ENCODE data around the gene LRRC71.

The LRRC71 gene

GRCh38 chr1:156931211-156931952, 10.9 kb downstream of the LRRC71 start:
- no peaks in the 10 kb centered on the region for H3K36me3 Mint-ChIP-seq
- CTCF ChIA-PET, result interaction anchor here (0.7 to 1.0 kb wide), 3 partner anchors 20 to 159 kb away, joined by 3 to 4 read pairs (median 3); no protein-coding TSS in a partner anchor
- no peak overlapping the region for H3K4me3 Mint-ChIP-seq
- DNase-seq, result peak; percentile 31
- peaks cover 79% of the 10 kb centered on the region for H3K27me3 Mint-ChIP-seq
- no peaks in the 10 kb centered on the region for H3K9me3 Mint-ChIP-seq
- H3K4me1 Mint-ChIP-seq, result peaks cover 18% of the 10 kb centered on the region
- H3K27ac Mint-ChIP-seq, result no peak overlapping the region

- Mint-ChIP-seq H3K9me3 (no peaks in the 10 kb centered on the region), H3K4me1 (peaks cover 16% of the 10 kb centered on the region), H3K27ac (no peak overlapping the region), H3K27me3 (peaks cover 71% of the 10 kb centered on the region), H3K36me3 (no peaks in the 10 kb centered on the region), H3K4me3 (no peak overlapping the region)
- CTCF ChIA-PET, result interaction anchor here (0.6 to 1.0 kb wide), 4 partner anchors 21 to 158 kb away, joined by 3 to 4 read pairs (median 3); no protein-coding TSS in a partner anchor
- DNase-seq, result no peak
Observed at GRCh38 chr1:156931974-156932710, 11.7 kb downstream of the LRRC71 start.

GRCh38 chr1:156933136-156933535, 12.7 kb downstream of the LRRC71 start:
- no peaks in the 10 kb centered on the region for H3K9me3 Mint-ChIP-seq
- H3K4me1 Mint-ChIP-seq, result peaks cover 10% of the 10 kb centered on the region
- CTCF ChIA-PET, result no interaction called here
- no peak for DNase-seq
- no peak overlapping the region for H3K27ac Mint-ChIP-seq
- no peak overlapping the region for H3K4me3 Mint-ChIP-seq
- peaks cover under 1% of the 10 kb centered on the region for H3K36me3 Mint-ChIP-seq
- peaks cover 61% of the 10 kb centered on the region for H3K27me3 Mint-ChIP-seq

GRCh38 chr1:156935505-156936128, 15.2 kb downstream of the LRRC71 start:
- Mint-ChIP-seq H3K9me3 (no peaks in the 10 kb centered on the region), H3K36me3 (peaks cover 10% of the 10 kb centered on the region), H3K4me3 (no peak overlapping the region), H3K27ac (no peak overlapping the region), H3K27me3 (peaks cover 36% of the 10 kb centered on the region), H3K4me1 (peaks cover 8% of the 10 kb centered on the region)
- no peak for DNase-seq
- CTCF ChIA-PET, result interaction anchor here (1.3 kb wide), 1 partner anchor 35 kb away, joined by 3 read pairs; no protein-coding TSS in a partner anchor

- peaks cover 6% of the 10 kb centered on the region for H3K4me1 Mint-ChIP-seq
- no peak overlapping the region for H3K27ac Mint-ChIP-seq
- H3K9me3 Mint-ChIP-seq, result no peaks in the 10 kb centered on the region
- no peak for DNase-seq
- H3K27me3 Mint-ChIP-seq, result peaks cover 31% of the 10 kb centered on the region
- H3K36me3 Mint-ChIP-seq, result peaks cover 13% of the 10 kb centered on the region
- no peak overlapping the region for H3K4me3 Mint-ChIP-seq
- CTCF ChIA-PET, result interaction anchor here (1.3 to 2.9 kb wide), 2 partner anchors 9 to 34 kb away, joined by 3 to 12 read pairs; no protein-coding TSS in a partner anchor
Observed at GRCh38 chr1:156936191-156936590, 15.8 kb downstream of the LRRC71 start.

- Mint-ChIP-seq H3K9me3 (no peaks in the 10 kb centered on the region), H3K27ac (no peak overlapping the region), H3K4me1 (peaks cover under 1% of the 10 kb centered on the region), H3K27me3 (peaks cover 25% of the 10 kb centered on the region), H3K36me3 (peaks cover 14% of the 10 kb centered on the region), H3K4me3 (no peak overlapping the region)
- CTCF ChIA-PET, result interaction anchor here (1.3 to 2.9 kb wide), 3 partner anchors 8 to 34 kb away, joined by 3 to 12 read pairs (median 3); no protein-coding TSS in a partner anchor
- DNase-seq, result no peak
Observed at GRCh38 chr1:156936721-156937220, 16.3 kb downstream of the LRRC71 start.

GRCh38 chr1:156937883-156938282, 17.5 kb downstream of the LRRC71 start:
- Mint-ChIP-seq H3K4me1 (no peaks in the 10 kb centered on the region), H3K4me3 (no peak overlapping the region), H3K27me3 (peaks cover 14% of the 10 kb centered on the region), H3K27ac (no peak overlapping the region), H3K9me3 (no peaks in the 10 kb centered on the region), H3K36me3 (peaks cover 19% of the 10 kb centered on the region)
- no peak for DNase-seq
- CTCF ChIA-PET, result interaction anchor here (1.5 to 2.9 kb wide), 2 partner anchors 9 to 10 kb away, joined by 3 to 12 read pairs; no protein-coding TSS in a partner anchor

GRCh38 chr1:156938813-156939212, 18.4 kb downstream of the LRRC71 start:
- CTCF ChIA-PET, result interaction anchor here (2.9 kb wide), 1 partner anchor 11 kb away, joined by 12 read pairs; no protein-coding TSS in a partner anchor
- no peak for DNase-seq
- Mint-ChIP-seq H3K4me1 (no peaks in the 10 kb centered on the region), H3K36me3 (peaks cover 22% of the 10 kb centered on the region), H3K27me3 (peaks cover 4% of the 10 kb centered on the region), H3K9me3 (no peaks in the 10 kb centered on the region), H3K27ac (no peak overlapping the region), H3K4me3 (no peak overlapping the region)

- Mint-ChIP-seq H3K9me3 (no peaks in the 10 kb centered on the region), H3K27ac (no peak overlapping the region), H3K36me3 (peaks cover 22% of the 10 kb centered on the region), H3K27me3 (no peaks in the 10 kb centered on the region), H3K4me1 (no peaks in the 10 kb centered on the region), H3K4me3 (no peak overlapping the region)
- CTCF ChIA-PET, result interaction anchor here (1.2 kb wide), 1 partner anchor 48 kb away, joined by 3 read pairs; no protein-coding TSS in a partner anchor
- DNase-seq, result no peak
Observed at GRCh38 chr1:156939786-156940334, 19.4 kb downstream of the LRRC71 start.

- Mint-ChIP-seq H3K9me3 (no peaks in the 10 kb centered on the region), H3K36me3 (peaks cover 29% of the 10 kb centered on the region), H3K27ac (no peak overlapping the region), H3K4me3 (no peak overlapping the region), H3K4me1 (no peaks in the 10 kb centered on the region), H3K27me3 (no peaks in the 10 kb centered on the region)
- DNase-seq, result no peak
- CTCF ChIA-PET, result interaction anchor here (1.1 kb wide), 1 partner anchor 14 kb away, joined by 4 read pairs; no protein-coding TSS in a partner anchor
Observed at GRCh38 chr1:156941675-156942074, 21.2 kb downstream of the LRRC71 start.

GRCh38 chr1:156942176-156942575, 21.7 kb downstream of the LRRC71 start:
- no peak overlapping the region for H3K27ac Mint-ChIP-seq

GRCh38 chr1:156942576-156942975, 22.1 kb downstream of the LRRC71 start:
- DNase-seq, result no peak
- H3K4me3 Mint-ChIP-seq, result no peak overlapping the region
- CTCF ChIA-PET, result interaction anchor here (1.1 kb wide), 1 partner anchor 15 kb away, joined by 4 read pairs; no protein-coding TSS in a partner anchor
- H3K36me3 Mint-ChIP-seq, result peaks cover 35% of the 10 kb centered on the region
- no peaks in the 10 kb centered on the region for H3K4me1 Mint-ChIP-seq
- H3K27me3 Mint-ChIP-seq, result no peaks in the 10 kb centered on the region
- no peak overlapping the region for H3K27ac Mint-ChIP-seq
- no peaks in the 10 kb centered on the region for H3K9me3 Mint-ChIP-seq

More at GRCh38 chr1:156942176-156942575, 21.7 kb downstream of the LRRC71 start:
- H3K36me3 Mint-ChIP-seq, result peaks cover 33% of the 10 kb centered on the region
- no peak overlapping the region for H3K4me3 Mint-ChIP-seq
- no peaks in the 10 kb centered on the region for H3K9me3 Mint-ChIP-seq
- H3K4me1 Mint-ChIP-seq, result no peaks in the 10 kb centered on the region
- CTCF ChIA-PET, result interaction anchor here (1.1 kb wide), 1 partner anchor 14 kb away, joined by 4 read pairs; no protein-coding TSS in a partner anchor
- no peaks in the 10 kb centered on the region for H3K27me3 Mint-ChIP-seq
- no peak for DNase-seq

GRCh38 chr1:156943756-156944155, 23.3 kb downstream of the LRRC71 start:
- H3K27ac Mint-ChIP-seq, result no peak overlapping the region
- H3K36me3 Mint-ChIP-seq, result peaks cover 31% of the 10 kb centered on the region
- CTCF ChIA-PET, result interaction anchor here (1.4 kb wide), 1 partner anchor 27 kb away, joined by 3 read pairs; no protein-coding TSS in a partner anchor
- no peak for DNase-seq
- H3K27me3 Mint-ChIP-seq, result no peaks in the 10 kb centered on the region
- H3K4me3 Mint-ChIP-seq, result no peak overlapping the region
- H3K4me1 Mint-ChIP-seq, result no peaks in the 10 kb centered on the region
- no peaks in the 10 kb centered on the region for H3K9me3 Mint-ChIP-seq
